GM12801 (cell line): ENCODE data around the gene RITA1.

Source experiments
- TF ChIP-seq, protein P1 (sequence below): IDR thresholded peaks from one replicate; pipeline ENCODE4 v1.5.1; 2011; ENCODE audit warnings: control low read depth; ENCODE audit not compliant: insufficient read length; ENCODE audit errors: extremely low read depth

RITA1 gene

DNA sequence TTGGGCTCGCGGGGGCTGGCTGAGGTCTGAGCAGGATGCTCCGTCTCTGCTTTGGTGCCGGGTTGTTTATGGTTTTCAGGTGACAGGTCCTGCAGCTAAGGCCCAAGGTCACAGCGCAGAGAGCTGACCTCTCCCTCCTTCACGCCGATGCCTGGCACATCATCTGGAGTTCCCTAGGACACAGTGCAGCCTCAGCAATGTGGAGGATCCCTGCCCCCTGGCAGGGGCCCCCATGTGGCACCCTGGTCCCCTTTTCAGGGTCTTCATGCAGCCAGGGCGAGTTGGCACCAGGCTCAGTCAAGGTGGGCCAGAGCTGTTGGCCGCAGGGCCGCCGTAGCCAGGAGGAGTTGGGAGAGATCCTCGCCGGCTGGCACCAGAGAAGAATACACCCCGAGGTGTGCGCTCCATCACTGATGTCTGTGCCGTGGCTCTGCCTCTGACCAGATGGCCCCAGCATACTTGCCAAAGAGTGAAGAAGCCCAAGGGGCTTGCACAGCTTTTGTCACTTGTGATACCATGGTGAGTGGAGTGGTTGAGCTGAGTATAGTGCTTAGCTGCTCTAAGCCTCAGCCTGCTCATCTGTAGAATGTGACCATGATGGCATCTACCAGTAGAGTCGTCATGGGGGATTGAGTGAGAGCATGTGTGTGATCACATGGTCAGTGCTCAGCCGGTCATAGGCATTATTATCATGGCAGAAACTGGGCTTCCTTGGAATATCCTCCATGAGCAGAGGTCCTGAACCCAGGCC, 46.7 kb downstream of the RITA1 start:
- TF ChIP-seq, protein P1, sequence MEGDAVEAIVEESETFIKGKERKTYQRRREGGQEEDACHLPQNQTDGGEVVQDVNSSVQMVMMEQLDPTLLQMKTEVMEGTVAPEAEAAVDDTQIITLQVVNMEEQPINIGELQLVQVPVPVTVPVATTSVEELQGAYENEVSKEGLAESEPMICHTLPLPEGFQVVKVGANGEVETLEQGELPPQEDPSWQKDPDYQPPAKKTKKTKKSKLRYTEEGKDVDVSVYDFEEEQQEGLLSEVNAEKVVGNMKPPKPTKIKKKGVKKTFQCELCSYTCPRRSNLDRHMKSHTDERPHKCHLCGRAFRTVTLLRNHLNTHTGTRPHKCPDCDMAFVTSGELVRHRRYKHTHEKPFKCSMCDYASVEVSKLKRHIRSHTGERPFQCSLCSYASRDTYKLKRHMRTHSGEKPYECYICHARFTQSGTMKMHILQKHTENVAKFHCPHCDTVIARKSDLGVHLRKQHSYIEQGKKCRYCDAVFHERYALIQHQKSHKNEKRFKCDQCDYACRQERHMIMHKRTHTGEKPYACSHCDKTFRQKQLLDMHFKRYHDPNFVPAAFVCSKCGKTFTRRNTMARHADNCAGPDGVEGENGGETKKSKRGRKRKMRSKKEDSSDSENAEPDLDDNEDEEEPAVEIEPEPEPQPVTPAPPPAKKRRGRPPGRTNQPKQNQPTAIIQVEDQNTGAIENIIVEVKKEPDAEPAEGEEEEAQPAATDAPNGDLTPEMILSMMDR: no peak

DNA sequence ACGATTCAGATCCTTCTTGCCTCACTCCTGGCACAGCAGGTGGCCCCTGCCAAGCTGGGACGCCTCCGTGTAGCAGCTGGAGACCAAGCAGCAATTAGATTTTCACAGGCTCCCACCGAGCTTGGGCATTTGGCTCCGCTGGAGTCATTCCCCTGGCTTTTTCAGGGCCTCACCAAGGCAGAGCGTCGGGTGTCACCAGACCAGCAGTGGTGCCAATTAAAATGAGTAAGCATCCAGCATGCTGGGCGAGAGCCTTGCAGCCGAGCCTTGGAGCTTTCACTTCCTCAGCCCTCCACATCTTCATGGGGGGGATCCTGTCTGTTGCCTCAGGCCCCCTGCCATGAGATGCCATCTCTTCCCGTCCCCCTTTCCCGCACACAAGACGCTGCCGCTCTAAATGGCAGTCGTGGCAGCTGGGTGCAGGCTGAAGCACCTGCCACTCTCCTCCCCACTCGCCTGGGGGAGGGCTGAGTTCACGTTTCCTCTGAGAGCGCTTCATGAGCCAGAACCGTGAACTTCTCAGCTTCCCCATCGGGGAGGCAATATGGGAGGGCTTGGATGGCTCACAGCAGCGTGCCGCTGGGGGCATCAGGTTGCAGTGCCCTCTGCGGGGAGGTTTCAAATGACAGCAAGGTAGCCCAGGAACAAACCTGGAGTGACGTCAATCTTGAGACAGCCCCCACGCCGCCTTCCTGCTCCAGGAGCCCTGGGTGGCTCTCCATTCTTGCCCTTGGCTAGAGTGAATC, 47.5 kb downstream of the RITA1 start:
- TF ChIP-seq, protein P1: no peak

DNA sequence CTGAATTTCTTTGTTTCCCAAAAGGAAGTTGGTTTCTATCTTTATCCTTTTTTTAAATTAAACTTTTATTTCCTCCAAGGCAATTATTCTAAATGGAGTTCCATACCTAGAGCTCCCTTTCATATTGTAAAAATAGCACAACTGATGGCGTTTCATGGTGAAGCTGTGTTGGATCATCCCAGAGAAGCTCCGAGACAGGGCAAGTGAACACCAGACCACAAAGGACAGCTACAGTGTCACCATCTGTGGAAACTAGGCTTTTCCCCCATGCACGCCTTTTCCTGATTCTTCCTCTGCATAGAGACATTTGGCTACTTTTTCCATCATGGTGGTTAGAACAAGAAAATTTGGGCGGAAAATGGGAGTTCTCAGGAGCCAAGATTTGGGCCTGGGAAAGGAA, 48.4 kb downstream of the RITA1 start:
- TF ChIP-seq, protein P1: no peak

DNA sequence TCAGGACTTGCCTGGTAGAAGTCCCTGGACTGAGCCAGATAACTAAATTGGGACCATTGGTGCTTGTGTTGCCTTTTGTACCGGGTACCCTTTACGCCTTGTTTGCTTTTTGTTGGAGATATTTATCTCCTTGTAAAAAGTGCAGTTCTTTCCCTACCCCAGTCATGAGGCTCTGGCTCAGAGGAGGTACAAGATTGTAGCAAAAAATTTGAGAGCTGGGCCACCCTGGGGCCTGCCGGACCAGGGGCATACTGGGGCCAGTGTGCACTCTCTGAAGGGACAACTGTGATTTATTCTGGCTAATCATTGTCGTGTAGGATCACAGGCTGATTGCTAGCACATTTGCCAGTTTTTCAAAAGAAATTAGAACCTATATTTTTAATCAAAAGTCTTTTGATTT, 49.0 kb downstream of the RITA1 start:
- TF ChIP-seq, protein P1: no peak

DNA sequence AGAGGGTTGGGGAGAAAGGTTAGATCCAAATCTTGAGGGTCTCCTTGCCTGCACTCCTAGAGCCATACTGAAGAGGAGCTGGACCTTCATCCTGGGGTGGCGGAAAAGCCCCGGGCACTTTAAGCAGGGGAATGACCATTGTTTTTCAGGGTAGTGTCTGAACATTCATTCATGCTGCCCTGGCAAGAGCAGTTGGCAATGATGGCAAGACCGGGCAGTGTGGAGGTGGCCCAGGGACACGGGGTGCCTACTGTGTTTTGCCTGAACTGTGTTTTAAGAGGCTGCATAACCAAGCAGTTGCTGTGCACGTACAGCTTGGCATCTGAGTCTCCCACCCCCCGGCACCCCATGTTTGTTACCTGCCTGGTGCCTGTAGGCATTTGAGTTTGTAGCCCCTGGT, 50.5 kb downstream of the RITA1 start:
- TF ChIP-seq, protein P1: no peak

DNA sequence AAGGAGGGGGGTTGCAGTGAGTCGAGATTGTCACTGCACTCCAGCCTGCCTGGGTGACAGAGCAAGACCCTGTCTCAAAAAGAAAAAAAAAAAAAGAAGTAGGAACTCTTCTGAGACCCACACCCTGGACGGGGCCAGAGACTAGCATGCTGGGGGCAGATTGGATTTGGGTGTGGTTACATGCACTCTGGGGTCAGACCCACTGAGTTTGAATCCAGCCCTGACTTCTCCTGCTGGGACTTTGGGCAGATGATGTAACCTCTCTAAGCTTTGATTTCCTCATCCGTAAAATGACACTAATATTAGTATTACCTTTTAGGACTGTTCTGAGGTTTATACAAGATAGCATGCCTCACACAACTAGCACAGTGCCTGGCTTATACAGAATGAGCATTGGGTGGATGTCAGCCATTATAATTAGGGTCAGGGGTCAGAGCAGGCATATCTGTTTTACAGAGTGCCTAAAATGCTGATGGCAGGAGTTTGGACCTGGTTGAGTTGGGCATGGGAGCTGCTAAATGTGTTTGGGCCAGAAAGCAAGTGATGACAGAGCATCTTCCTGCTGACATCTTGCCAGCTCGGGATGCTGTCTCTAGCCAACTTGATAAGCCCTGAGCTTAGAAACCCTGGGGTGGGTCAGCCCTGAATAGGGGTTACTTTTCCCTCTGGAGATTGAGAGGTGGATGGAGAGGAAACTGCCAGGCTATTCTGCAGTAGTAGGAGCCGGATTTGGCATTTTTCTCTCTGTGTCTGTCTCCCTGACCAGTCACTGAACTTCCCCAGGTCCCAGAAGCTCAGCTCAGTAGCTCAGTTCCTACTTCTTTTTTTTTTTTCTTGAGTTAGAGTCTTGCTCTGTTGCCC, 51.2 kb downstream of the RITA1 start:
- TF ChIP-seq, protein P1: no peak

DNA sequence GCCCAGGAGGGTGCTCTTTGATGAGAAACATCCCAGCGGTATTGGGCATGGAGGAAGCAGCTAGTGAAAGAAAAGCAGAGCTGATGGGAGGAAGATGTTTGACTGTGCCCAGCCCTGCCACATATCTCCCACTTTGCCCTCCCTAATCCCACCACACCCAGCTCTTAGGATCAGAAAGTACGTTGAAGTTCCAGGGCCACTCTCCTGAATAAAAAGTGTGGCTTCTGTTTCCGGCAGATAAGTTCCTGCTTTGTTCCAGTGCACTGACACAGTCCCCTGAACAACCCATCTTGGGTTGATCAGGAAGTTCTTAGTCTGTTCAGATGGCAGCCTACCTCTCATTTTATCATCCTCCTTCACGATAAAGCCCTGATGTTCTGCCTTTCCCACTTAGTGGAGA, 52.2 kb downstream of the RITA1 start:
- TF ChIP-seq, protein P1: no peak
